ENCODE data around the gene SLC38A1.

DNA sequence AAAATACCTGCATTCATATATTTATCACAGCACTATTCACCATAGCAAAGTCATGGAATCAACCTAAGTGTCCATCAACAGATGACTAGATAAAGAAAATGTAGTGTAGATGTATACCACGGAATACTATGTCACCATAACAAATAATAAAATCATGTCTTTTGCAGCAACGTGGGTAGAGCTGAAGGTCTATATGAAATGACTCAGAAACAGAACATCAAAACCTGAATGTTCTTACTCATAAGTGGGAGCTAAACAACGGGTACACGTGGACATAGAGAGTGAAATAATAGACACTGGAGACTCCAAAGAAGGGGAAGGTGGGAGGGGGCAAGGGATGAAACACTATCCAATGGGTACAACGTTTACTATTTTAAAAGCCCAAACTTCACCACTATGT lies 37.9 kb downstream of the SLC38A1 start:
- TF ChIP-seq POLR2A (IDR thresholded peaks at IDR 0.05) = no peak
- TF ChIP-seq, protein P1, sequence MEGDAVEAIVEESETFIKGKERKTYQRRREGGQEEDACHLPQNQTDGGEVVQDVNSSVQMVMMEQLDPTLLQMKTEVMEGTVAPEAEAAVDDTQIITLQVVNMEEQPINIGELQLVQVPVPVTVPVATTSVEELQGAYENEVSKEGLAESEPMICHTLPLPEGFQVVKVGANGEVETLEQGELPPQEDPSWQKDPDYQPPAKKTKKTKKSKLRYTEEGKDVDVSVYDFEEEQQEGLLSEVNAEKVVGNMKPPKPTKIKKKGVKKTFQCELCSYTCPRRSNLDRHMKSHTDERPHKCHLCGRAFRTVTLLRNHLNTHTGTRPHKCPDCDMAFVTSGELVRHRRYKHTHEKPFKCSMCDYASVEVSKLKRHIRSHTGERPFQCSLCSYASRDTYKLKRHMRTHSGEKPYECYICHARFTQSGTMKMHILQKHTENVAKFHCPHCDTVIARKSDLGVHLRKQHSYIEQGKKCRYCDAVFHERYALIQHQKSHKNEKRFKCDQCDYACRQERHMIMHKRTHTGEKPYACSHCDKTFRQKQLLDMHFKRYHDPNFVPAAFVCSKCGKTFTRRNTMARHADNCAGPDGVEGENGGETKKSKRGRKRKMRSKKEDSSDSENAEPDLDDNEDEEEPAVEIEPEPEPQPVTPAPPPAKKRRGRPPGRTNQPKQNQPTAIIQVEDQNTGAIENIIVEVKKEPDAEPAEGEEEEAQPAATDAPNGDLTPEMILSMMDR (IDR thresholded peaks at IDR 0.05) = no peak
- no peak for TF ChIP-seq EP300 (IDR thresholded peaks at IDR 0.05)

Measured in upper lobe of left lung (tissue), 4 donors.